ENCODE results near the gene KDSR. TPM values are rescaled to one million over a fixed set of nuclear protein-coding genes. Genes with fewer than 3 reads are reported as not detected.
A peak's percentile ranks its signal among the peaks of the same experiment; 100 is the strongest.

Gene KDSR
- total and polyA plus RNA-seq, 9 of the 15 experiments (the other 6 are each of a cell fraction or from before 2014, with no cell fraction given) = 4.0 to 24.7 (median 12.4) TPM

DNA sequence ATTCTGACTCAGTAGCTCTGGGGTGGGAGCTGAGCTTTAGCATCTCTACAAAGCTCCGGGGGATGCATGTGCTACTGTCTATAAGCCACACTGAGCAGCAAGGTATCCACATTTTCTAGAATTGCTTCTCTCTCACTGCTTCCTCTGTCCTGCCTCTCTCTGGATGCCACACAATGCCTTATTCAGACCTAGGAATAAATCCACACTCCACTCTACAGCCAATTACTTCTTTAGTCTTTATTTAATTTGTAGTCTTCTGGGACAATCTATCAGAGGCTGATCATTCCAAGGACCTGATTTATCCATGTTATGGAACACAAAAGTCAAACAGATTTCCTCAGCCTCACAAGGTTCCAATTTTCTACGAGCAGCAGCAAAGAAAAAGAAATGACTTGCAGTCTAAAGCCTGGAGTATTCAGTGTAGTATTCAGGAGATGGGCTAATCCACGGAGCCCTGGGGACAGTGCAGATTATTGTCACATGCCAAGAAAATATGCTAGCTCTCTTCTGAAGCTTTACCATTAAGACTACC is 51.8 kb downstream of the KDSR start:
- ChIA-PET POLR2A (no interaction called here), CTCF (ENCODE audit: low intra/inter-chr PET ratio) (no interaction called here)
- Histone ChIP-seq H3K27me3 (ENCODE audit: control insufficient read depth in 2 of 2, insufficient read depth in 2 of 2, low read length in 2 of 2) (peaks cover under 1 to 10% of the 10 kb centered on the region in 2 experiments; a peak in 3 of 5 replicates), H3K4me2 (ENCODE audit: insufficient read depth, low read length) (no peak overlapping the region), H2AFZ (ENCODE audit: low read depth, low read length) (no peak overlapping the region), H3K27ac (ENCODE audit: extremely low read depth, low read depth, low read length) (no peak overlapping the region), H3K9me1 (ENCODE audit: control insufficient read depth, insufficient read depth, low read length) (no peaks in the 10 kb centered on the region), H3K4me3 (no peak overlapping the region), H3K9ac (ENCODE audit: insufficient read depth in 1 of 2, low read depth in 2 of 2, low read length in 2 of 2) (no peak overlapping the region), H3K79me2 (ENCODE audit: control insufficient read depth, insufficient read depth, low read length) (no peaks in the 10 kb centered on the region), H3K4me1 (replicated peaks in 1 of 2; ENCODE audit: control insufficient read depth in 2 of 2, insufficient read depth in 2 of 2, low read length in 2 of 2) (peaks cover 5 to 9% of the 10 kb centered on the region in 2 experiments; a peak in 4 of 5 replicates), H4K20me1 (replicated peaks; ENCODE audit: control insufficient read depth, insufficient read depth, low read length) (no peaks in the 10 kb centered on the region), H3K9me3 (replicated peaks; ENCODE audit: control insufficient read depth, insufficient read depth, low read depth, low read length) (no peaks in the 10 kb centered on the region), H3K36me3 (ENCODE audit: control insufficient read depth, insufficient read depth, low read length) (no peaks in the 10 kb centered on the region)
- intact Hi-C loops (cut with micrococcal nuclease) = no loop called here
- in situ Hi-C loops (cut with MboI) = loop anchor here (5.0 kb wide), 1 partner anchor 298 kb away; no protein-coding TSS in a partner anchor
- BruUV-seq (replicated peaks) = no TSS peak
- FAIRE-seq (no peak), ATAC-seq (no peak), DNase-seq (ENCODE audit: extremely low read depth in 1 of 4, low spot score in 3 of 4) (no peak)
- 0% methylated on average over 3 of the region's 3 CpGs for WGBS (ENCODE audit: insufficient coverage, low coverage, missing lambda C conversion rate)
- TF ChIP-seq WHSC1 (IDR thresholded peaks at IDR 0.05; ENCODE audit: low read length) (no peak), ZNF124 (CRISPR knock-in tag; IDR thresholded peaks at IDR 0.05) (no peak), ZNF311 (CRISPR knock-in tag; IDR thresholded peaks at IDR 0.05) (no peak), ZBTB7A (IDR thresholded peaks at IDR 0.05; ENCODE audit: borderline replicate concordance, control insufficient read depth, low read depth, low read length) (no peak)

DNA sequence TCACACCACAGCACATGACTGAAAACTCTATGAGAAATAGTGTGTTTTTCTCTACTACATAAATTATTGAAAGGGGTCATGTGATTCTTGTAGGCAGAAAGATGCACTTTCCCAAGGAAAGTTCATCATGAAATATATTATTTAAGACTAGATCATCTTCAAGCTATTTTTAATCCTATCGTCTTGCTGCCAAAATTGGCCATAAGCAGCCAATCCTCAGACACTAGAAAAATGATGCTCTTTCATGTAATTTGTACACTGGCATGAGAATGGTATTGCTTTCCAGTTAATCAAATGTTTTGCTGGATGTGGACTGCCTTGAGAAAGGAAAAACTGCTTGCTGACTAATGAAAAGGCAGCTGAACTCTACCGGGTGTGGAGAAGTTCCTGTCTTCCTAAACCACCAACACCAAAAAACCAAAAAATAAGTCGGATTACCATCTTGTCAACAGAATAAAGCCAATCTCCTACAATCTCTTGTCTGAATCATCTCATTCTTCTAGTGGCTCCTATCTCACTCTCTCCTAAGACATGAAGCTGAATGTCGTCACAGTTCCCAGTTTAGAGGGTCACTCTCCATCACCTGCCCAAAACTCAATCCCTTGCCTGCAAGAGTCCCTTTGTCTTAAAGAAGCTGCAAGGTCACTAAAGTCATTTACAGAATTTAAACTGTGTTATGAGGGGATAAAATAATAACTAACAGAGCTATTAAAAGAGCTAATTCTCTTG is 52.8 kb downstream of the KDSR start:
- CTCF ChIA-PET (ENCODE audit: low intra/inter-chr PET ratio) = no interaction called here
- TF ChIP-seq, protein P1, sequence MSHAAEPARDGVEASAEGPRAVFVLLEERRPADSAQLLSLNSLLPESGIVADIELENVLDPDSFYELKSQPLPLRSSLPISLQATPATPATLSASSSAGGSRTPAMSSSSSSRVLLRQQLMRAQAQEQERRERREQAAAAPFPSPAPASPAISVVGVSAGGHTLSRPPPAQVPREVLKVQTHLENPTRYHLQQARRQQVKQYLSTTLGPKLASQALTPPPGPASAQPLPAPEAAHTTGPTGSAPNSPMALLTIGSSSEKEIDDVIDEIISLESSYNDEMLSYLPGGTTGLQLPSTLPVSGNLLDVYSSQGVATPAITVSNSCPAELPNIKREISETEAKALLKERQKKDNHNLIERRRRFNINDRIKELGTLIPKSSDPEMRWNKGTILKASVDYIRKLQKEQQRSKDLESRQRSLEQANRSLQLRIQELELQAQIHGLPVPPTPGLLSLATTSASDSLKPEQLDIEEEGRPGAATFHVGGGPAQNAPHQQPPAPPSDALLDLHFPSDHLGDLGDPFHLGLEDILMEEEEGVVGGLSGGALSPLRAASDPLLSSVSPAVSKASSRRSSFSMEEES (CRISPR knock-in tag; IDR thresholded peaks at IDR 0.05) = peak; percentile 15; the same call in 1 of the 2 replicates
- no peak for TF ChIP-seq MCM5 (IDR thresholded peaks at IDR 0.05; ENCODE audit: low read depth)
- peaks cover 3 to 12% of the 10 kb centered on the region in 2 experiments; a peak in 3 of 5 replicates for H3K27me3 ChIP-seq (ENCODE audit: control insufficient read depth in 2 of 2, insufficient read depth in 2 of 2, low read length in 2 of 2)
- H4K20me1 ChIP-seq (replicated peaks; ENCODE audit: control insufficient read depth, insufficient read depth, low read length) = no peaks in the 10 kb centered on the region
- 2% methylated on average over 4 of the region's 4 CpGs for WGBS (ENCODE audit: insufficient coverage, low coverage, missing lambda C conversion rate)
- H3K9me1 ChIP-seq (ENCODE audit: control insufficient read depth, insufficient read depth, low read length) = no peaks in the 10 kb centered on the region
- H3K9me3 ChIP-seq (replicated peaks; ENCODE audit: control insufficient read depth, insufficient read depth, low read depth, low read length) = no peaks in the 10 kb centered on the region
- H3K79me2 ChIP-seq (ENCODE audit: control insufficient read depth, insufficient read depth, low read length) = no peaks in the 10 kb centered on the region
- FAIRE-seq (no peak), DNase-seq (ENCODE audit: extremely low read depth in 1 of 4, low spot score in 3 of 4) (no peak), ATAC-seq (no peak)
- no TSS peak for BruUV-seq (replicated peaks)
- no peak overlapping the region for H3K9ac ChIP-seq (ENCODE audit: insufficient read depth in 1 of 2, low read depth in 2 of 2, low read length in 2 of 2)
- in situ Hi-C loops (cut with MboI) = no loop called here
- no peak overlapping the region for H2AFZ ChIP-seq (ENCODE audit: low read depth, low read length)
- H3K36me3 ChIP-seq (ENCODE audit: control insufficient read depth, insufficient read depth, low read length) = no peaks in the 10 kb centered on the region
- no peak overlapping the region for H3K27ac ChIP-seq (ENCODE audit: extremely low read depth, low read depth, low read length)
- no peak overlapping the region for H3K4me3 ChIP-seq
- intact Hi-C loops (cut with micrococcal nuclease) = no loop called here
- peaks cover 4 to 9% of the 10 kb centered on the region in 2 experiments; a peak in 4 of 5 replicates for H3K4me1 ChIP-seq (replicated peaks in 1 of 2; ENCODE audit: control insufficient read depth in 2 of 2, insufficient read depth in 2 of 2, low read length in 2 of 2)
- POLR2A ChIA-PET = no interaction called here
- H3K4me2 ChIP-seq (ENCODE audit: insufficient read depth, low read length) = no peak overlapping the region
